Amniotic stem cell (primary cell): ENCODE results near the gene ZNF492.
"Not testable (repeated sequence)": the region's sequence is repeated elsewhere in the genome, so short reads cannot be mapped to it uniquely, and the experiment has no call there.

Experiments used
- DNase-seq: peaks from one replicate; lab custom pipeline; 2025; lab: John Stamatoyannopoulos, UW

ZNF492 gene

GRCh38 chr19:22633706-22634449, at the start of gene ZNF492:
TSS of gene ZNF492 (plus strand) at chr19:22634324. CDS start at chr19:22653400, 19,076 bp downstream.
- DNase-seq = not testable (repeated sequence)

- no peak for DNase-seq
Observed at GRCh38 chr19:22595422-22595821, 38.7 kb upstream of the ZNF492 start.

GRCh38 chr19:22595918-22596341, 38.2 kb upstream of the ZNF492 start:
- DNase-seq = no peak

DNA sequence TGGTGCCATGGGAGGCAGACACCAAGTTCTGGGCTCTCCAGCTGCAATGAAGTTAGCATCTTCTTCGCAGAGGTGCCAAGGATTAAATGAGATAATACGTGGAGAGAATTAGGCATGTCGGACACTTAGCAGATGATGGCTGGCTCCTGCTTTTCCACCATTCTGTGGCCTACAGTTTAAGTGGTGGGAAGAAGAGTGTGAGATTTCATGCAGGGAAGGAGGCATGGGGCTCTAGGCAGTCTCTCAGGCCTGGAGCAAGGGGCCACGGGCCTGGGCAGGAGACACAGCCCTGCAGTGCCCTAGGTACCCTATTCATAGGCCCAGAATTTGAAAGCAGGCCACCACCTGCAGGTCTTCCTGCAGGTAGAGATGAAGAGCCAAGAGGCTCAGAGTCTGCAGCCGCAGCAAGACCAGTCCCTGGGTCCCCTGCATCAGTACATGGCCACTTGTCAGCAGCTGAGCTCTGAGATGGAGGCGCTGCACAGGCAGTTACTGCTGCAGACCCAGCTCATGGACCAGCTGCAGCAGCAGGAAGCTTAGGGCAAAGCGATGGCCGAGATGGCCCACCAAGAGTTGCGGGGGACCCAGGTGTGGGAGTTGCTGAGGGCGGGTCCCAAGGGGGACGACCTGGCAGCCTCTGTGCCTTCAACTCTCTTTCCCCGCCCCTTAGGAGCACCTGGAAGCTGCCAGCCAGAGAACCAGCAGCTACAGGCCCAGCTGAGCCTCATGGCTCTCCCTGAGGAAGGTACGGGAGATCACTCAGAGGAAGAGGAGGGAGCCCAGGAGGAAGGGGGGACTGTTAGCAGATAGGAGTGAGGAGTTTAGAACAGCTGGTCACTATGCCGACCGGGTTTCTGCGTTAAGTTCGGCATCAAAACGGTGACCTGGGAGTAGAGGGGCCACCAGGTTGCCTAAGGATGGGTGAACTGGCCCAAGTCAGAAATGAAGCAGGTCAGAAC, 33.2 kb upstream of the ZNF492 start:
- DNase-seq = no peak

DNA sequence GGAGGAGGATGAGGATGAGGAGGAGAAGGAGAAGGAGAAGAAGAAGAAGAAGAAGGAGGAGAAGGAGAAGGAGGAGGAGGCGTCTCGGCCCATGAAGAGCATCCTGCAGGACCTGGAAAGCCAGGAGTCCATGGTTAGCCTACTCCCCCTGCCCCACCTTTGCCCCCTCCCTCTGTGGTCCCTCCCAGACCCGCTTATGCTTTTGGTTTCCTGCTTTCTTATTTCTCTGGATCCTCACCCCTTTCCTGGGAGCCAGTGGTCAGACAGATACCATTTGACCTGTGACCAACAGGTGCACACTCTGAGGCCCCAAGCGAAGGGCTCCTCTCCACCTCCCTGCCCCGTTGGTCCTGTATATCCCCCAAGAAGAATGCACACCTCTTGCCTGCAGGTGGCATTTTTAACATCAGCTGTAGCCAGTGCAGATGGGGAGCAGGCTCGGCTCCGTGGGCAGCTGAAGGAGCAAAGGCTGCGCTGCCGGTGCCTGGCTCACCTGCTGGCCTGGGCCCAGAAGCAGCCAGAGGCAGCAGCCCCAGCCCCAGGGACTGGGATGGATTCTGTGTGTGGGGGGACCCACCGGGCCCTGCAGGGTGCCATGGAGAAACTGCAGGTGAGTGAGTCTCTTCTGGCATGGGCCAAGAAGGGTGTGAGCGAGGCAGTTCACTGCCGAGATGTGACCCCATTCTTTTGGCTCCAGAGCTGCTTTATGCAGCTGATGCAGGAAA, 32.1 kb upstream of the ZNF492 start:
- DNase-seq = no peak

- DNase-seq = no peak
Observed at GRCh38 chr19:22602631-22603272, 31.4 kb upstream of the ZNF492 start.

DNA sequence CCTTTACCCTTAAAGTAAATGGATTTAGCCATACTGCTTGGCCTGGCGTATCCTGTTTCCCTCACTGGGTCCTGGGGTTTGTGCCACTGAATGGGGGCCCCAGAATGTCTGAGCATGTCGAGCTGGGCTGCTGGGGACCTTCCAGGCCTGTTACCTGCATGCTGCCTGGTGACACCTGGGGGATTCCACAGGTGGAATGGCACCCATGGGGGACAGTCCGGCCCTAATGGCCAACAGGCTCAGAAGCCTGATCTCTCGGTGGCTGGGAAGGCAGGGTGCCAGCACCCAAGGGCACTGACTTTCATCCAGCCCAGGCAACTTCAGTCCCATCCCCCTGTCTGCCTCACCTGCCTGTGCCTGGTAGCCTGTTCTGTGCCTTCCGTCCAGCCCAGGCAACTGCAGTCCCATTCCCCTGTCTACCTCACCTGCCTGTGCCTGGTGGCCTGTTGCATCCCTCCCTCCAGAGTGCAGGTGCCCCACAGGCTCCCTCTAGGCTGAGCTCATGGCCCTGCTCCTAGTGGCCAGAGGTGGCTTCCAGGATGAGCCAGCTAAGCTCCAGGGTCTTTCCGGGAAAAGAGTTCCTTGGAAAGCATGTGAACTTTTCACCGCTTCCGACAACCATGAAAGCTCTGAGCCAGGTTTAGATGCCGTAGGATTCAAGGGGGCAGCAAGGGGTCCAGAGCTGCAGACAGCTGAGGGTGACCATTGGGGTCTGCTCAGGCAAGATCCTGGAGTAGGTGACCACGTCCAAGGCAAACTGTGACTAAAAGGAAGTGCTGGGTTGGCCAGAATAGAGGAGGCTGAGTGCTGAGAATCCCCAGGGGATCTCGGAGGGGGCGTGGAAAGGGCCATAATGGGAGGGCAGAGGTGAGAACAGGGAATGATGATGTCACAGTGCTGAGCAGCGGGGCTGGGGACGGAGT, 30.3 kb upstream of the ZNF492 start:
- DNase-seq = no peak

DNA sequence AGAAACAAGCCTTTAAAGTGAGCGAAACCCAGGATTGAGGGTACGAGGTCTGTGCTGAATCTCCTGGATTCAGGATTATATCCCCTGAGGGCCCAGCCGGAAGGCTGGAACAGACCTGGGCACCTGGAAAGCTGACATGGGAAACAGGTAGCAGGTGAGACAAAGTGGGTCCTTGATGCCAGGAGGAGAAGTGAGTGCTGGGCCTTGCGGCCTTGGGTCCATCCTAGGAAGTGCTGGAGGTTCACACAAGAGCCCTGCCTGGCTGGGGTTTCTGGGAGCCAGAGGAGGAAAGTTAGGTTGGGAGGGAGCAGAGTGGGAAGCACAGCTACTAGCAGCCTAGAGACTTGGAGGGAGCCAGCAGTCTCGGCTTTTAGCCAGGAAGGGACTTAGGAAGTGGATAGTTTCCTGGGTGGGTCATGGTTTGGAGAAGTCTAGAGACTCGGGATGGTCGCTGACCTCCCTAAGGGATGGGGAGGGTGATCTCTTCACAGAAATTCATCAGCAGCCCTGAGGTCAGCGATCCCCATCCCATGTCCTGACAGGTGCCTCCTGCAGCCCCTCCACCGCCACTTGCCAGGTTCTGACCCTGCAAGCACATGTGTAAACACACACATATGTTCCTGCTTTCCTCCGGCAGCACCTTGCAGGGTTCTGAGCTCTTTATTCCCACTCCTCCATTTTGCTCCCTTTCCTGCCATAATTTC, 29.4 kb upstream of the ZNF492 start:
- DNase-seq = no peak

- no peak for DNase-seq
Observed at GRCh38 chr19:22605275-22606211, 28.6 kb upstream of the ZNF492 start.

DNA sequence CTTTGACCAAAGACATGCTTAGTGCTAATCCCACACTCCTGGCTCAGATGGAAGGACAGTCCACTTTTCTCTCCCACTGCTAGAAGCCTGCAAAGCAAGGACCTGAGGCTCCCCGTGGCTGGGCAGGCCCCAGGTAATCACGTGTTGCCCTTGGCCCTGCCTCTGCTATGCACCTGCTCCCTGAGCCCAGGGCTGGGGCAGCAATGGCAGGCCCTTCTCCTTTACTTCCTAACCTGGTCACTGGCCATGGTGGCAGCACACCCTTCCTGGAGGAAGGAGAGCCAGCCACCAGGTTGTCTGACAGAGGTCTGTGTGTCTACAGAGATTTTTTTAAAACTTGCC, 27.9 kb upstream of the ZNF492 start:
- DNase-seq = no peak

GRCh38 chr19:22606954-22607652, 27.0 kb upstream of the ZNF492 start:
- no peak for DNase-seq

DNA sequence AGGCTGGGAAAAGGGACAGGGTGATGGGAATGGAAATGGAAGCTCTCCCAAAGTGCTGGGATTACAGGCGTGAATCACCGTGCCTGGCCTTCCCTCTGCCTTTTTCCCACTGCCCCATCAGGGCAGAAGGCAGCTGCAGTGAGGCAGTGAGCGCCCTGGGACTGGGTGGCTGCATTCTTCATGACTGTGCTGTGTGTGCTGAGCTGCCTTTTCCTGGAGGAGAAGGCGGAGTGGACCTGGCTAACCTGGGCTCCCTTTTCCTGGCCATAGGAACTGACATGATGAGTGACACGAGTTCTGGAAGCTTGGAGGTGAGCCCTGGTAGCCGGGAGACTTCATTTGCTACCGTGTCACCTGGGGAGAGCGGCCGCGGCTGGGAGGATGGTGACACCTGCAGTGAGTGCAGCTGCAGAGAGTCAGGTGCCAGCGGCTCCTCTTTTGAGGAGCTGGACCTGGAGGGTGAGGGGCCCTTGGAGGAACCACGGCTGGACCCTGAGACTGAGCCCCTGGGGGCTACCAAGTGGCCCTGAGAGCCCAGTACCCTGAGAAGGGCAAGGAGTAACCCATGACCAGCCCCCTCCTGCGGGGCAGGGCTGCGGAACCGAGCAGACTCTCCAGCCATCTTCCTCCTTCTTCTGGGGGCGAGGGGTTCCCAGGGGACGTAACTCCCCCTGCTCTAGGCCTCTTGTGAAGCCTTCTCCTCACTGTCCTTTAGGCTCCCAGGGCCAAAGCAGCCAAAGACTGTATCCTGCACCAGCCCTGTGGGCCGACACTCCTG, 26.3 kb upstream of the ZNF492 start:
- DNase-seq = no peak

- no peak for DNase-seq
Observed at GRCh38 chr19:22608441-22608840, 25.7 kb upstream of the ZNF492 start.

DNA sequence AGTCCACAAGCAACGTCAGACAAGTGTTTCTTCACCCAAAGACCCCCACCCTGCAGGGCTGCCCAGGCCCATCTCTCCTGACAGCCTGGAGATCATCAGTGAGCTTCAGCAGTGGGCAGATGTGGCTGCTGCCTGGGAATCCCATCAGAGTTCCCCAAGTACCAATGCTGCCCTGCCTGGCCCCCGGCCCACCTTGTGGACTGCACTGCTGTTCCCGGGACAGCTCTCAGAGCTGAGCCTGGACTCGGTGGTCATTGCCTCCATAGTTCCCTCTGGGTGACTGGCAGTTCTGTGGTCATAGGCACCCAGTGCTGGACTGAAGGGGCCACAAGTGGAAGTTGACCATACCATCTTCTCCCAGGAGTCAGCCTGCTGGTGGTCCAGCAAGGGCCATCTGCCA, 24.5 kb upstream of the ZNF492 start:
- DNase-seq = no peak

GRCh38 chr19:22610121-22610520, 24.0 kb upstream of the ZNF492 start:
- DNase-seq = no peak

DNA sequence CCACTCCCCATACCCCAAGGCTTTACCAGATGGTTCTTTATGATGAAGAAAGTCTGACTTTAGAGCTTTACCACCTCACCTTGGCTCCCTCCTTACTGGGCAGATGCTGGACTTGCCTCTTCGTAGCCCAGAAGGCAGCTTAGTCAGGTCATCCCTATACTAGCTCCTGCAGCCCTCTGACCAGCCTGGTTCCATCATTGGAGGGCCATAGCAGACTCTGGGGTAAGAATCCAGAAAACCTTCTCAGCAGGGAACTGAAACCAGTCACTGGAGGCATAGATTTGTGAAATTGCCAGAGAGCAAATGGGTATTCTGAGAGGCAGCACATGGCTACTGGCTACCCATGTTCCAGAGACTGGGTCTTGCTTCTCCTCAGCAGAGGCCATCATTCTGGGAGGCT, 21.8 kb upstream of the ZNF492 start:
- no peak for DNase-seq

GRCh38 chr19:22616659-22617058, 17.5 kb upstream of the ZNF492 start:
- DNase-seq = no peak

DNA sequence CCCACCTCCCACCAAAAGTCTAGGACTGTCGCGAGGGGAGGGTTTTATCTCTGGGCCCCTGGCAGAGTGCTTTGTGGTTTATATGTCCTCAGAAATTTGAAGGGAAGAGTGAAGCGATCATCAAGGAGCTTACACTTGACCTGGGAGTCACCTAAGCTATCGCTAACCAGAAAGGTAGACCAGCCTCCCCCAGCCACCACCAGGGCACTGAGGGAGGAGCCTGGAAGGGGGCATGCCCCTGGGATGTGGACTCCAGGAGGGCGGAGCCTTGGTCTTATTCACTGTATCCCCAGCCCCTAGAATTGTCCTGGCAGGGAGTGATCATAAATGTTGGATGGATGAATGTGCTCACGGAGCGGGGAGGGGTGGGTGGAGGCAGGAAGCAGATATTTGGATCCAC, 16.9 kb upstream of the ZNF492 start:
- DNase-seq = not testable (repeated sequence)
